Measurements from ENCODE around the gene C1QTNF12.
"Not testable (repeated sequence)": the region's sequence is repeated elsewhere in the genome, so short reads cannot be mapped to it uniquely, and the experiment has no call there.

The C1QTNF12 gene

GRCh38 chr1:1259119-1259488 is 12.6 kb upstream of the C1QTNF12 start:
- DNase-seq: no peak

- no peak for DNase-seq
These were observed 10.7 kb upstream of the C1QTNF12 start for GRCh38 chr1:1256956-1257871.

- DNase-seq: no peak
These were observed 9.1 kb upstream of the C1QTNF12 start for GRCh38 chr1:1255611-1256010.

GRCh38 chr1:1255078-1255477 is 8.6 kb upstream of the C1QTNF12 start:
- DNase-seq: no peak

GRCh38 chr1:1254667-1254998 is 8.1 kb upstream of the C1QTNF12 start:
- DNase-seq: no peak

GRCh38 chr1:1253972-1254666 is 7.6 kb upstream of the C1QTNF12 start:
- DNase-seq: no peak

GRCh38 chr1:1253314-1253713 is 6.8 kb upstream of the C1QTNF12 start:
- no peak for DNase-seq

- no peak for DNase-seq
These were observed 4.3 kb upstream of the C1QTNF12 start for GRCh38 chr1:1250786-1251284.

- DNase-seq: not testable (repeated sequence)
These were observed 1.7 kb upstream of the C1QTNF12 start for GRCh38 chr1:1248009-1248913.

- no peak for DNase-seq
These were observed 905 bp upstream of the C1QTNF12 start for GRCh38 chr1:1247341-1247913.

GRCh38 chr1:1245817-1246576 is 525 bp downstream of the C1QTNF12 start:
- DNase-seq: no peak

- DNase-seq: no peak
These were observed 1.2 kb downstream of the C1QTNF12 start for GRCh38 chr1:1245178-1245816.

GRCh38 chr1:1244192-1244811 is 2.2 kb downstream of the C1QTNF12 start:
- no peak for DNase-seq

GRCh38 chr1:1243807-1244191 is 2.7 kb downstream of the C1QTNF12 start:
- no peak for DNase-seq

- no peak for DNase-seq
These were observed 3.3 kb downstream of the C1QTNF12 start for GRCh38 chr1:1243266-1243660.

GRCh38 chr1:1242461-1243265 is 3.9 kb downstream of the C1QTNF12 start:
- DNase-seq: no peak

GRCh38 chr1:1241588-1242219 is 4.8 kb downstream of the C1QTNF12 start:
- DNase-seq: no peak

GRCh38 chr1:1240822-1241587 is 5.5 kb downstream of the C1QTNF12 start:
- DNase-seq: no peak

- DNase-seq: no peak
These were observed 6.2 kb downstream of the C1QTNF12 start for GRCh38 chr1:1240348-1240732.

Measured in hippocampal formation (tissue), 2 donors.